GM23338 (cell line): ENCODE data around the gene ALPI. TPM values are rescaled to one million over a fixed set of nuclear protein-coding genes. Genes with fewer than 3 reads are reported as not detected.

Experiments
- ATAC-seq: fragments of 200-7000 bp; cut with Tn5 transposase; 3 replicates; pipeline ENCODE4 v1.9.1; 2020
- DNase-seq: peaks from one replicate; pipeline ENCODE4 v3.0.0-alpha.2; 2015; ENCODE audit warnings: low spot score
- H2AFZ ChIP-seq: fragments of 200-600 bp; sonication (generic); 2 replicates; pipeline ENCODE4 v1.8.0; 2016; ENCODE audit warnings: antibody characterized with exemption, mild to moderate bottlenecking, moderate library complexity
- H3F3A ChIP-seq: fragments of 200-600 bp; sonication (generic); replicated peaks from 2 replicates; pipeline ENCODE4 v1.8.0; 2017; ENCODE audit warnings: antibody characterized with exemption, mixed run types, low read depth
- H3K27ac ChIP-seq: fragments of 200-600 bp; sonication (generic); 2 replicates; pipeline ENCODE4 v1.6.1; 2016; ENCODE audit warnings: low read depth
- H3K27me3 ChIP-seq: fragments of 200-600 bp; sonication (generic); 2 replicates; pipeline ENCODE4 v1.8.0; 2016; ENCODE audit warnings: mild to moderate bottlenecking, mixed run types, moderate library complexity; ENCODE audit not compliant: insufficient read depth
- H3K36me3 ChIP-seq: fragments of 200-600 bp; sonication (generic); 2 replicates; pipeline ENCODE4 v1.8.0; 2016; ENCODE audit warnings: mild to moderate bottlenecking; ENCODE audit not compliant: insufficient read depth
- H3K4me1 ChIP-seq: fragments of 200-600 bp; sonication (generic); 2 replicates; pipeline ENCODE4 v1.8.0; 2016; ENCODE audit warnings: mild to moderate bottlenecking, moderate library complexity; ENCODE audit not compliant: insufficient read depth
- H3K4me2 ChIP-seq: fragments of 200-600 bp; sonication (generic); 2 replicates; pipeline ENCODE4 v1.7.1; 2017; ENCODE audit warnings: mixed run types
- H3K4me3 ChIP-seq: fragments of 200-600 bp; sonication (generic); 2 replicates; pipeline ENCODE4 v1.6.1; 2016; ENCODE audit warnings: mixed run types
- H3K79me2 ChIP-seq: fragments of 200-600 bp; sonication (generic); replicated peaks from 2 replicates; pipeline ENCODE4 v1.8.0; 2017; ENCODE audit warnings: mild to moderate bottlenecking; ENCODE audit not compliant: insufficient read depth
- H3K9me2 ChIP-seq: fragments of 200-600 bp; sonication (generic); 2 replicates; pipeline ENCODE4 v1.8.0; 2017; ENCODE audit not compliant: insufficient read depth
- H4K20me1 ChIP-seq: fragments of 200-600 bp; sonication (generic); replicated peaks from 2 replicates; pipeline ENCODE4 v1.8.0; 2017; ENCODE audit warnings: mild to moderate bottlenecking; ENCODE audit not compliant: insufficient read depth
- H3K27ac Mint-ChIP-seq: 2 replicates; pipeline ENCODE4 v1.8.0; 2020; ENCODE audit warnings: inconsistent platforms, mild to moderate bottlenecking, moderate library complexity, mixed read lengths
- H3K27me3 Mint-ChIP-seq: 3 replicates; pipeline ENCODE4 v1.8.0; 2022; ENCODE audit warnings: low read depth, mild to moderate bottlenecking, moderate library complexity, mixed read lengths, inconsistent platforms; ENCODE audit not compliant: insufficient read depth, poor library complexity
- H3K36me3 Mint-ChIP-seq: 3 replicates; pipeline ENCODE4 v1.8.0; 2021; ENCODE audit warnings: low read depth, mild to moderate bottlenecking, inconsistent platforms, moderate library complexity, mixed read lengths
- H3K4me1 Mint-ChIP-seq: 3 replicates; pipeline ENCODE4 v1.8.0; 2020; ENCODE audit warnings: mild to moderate bottlenecking, inconsistent platforms, mixed read lengths
- H3K4me3 Mint-ChIP-seq: 3 replicates; pipeline ENCODE4 v1.8.0; 2021; ENCODE audit warnings: moderate library complexity, mild to moderate bottlenecking, inconsistent platforms, mixed read lengths
- H3K9me3 Mint-ChIP-seq: 3 replicates; pipeline ENCODE4 v1.8.0; 2020; ENCODE audit warnings: moderate library complexity, mild to moderate bottlenecking, inconsistent platforms, mixed read lengths
- CTCF ChIP-seq, 2 experiments: fragments of 200-600 bp in 1 of 2; sonication (generic) in 1 of 2; conservative IDR thresholded peaks; 2 replicates each; pipeline versions ENCODE4 v1.5.1 to v1.6.1; 2016 to 2017; ENCODE audit warnings: antibody characterized with exemption in 2 of 2, low read depth in 2 of 2, mild to moderate bottlenecking in 2 of 2, moderate library complexity in 1 of 2
- ETS1 ChIP-seq: IDR thresholded peaks from 2 replicates; pipeline ENCODE4 v1.6.1; 2016; ENCODE audit warnings: antibody characterized with exemption
- POLR2AphosphoS5 ChIP-seq: IDR thresholded peaks from 2 replicates; pipeline ENCODE4 v1.6.1; 2016; ENCODE audit warnings: antibody characterized with exemption, low read depth
- ZNF331 ChIP-seq: fragments of 250-450 bp; sonication (Bioruptor Pico); IDR thresholded peaks from 2 replicates; pipeline ENCODE4 v1.5.0; 2020; ENCODE audit warnings: low read depth, mild to moderate bottlenecking, moderate library complexity
- ZNF462 ChIP-seq: fragments of 250-450 bp; sonication (Bioruptor Pico); IDR thresholded peaks from 2 replicates; pipeline ENCODE4 v1.5.0; 2020; ENCODE audit warnings: mild to moderate bottlenecking, moderate library complexity
- polyA plus RNA-seq: library from polyadenylated mRNA; unstranded; fragments of >200 nt; fragmentation: Nextera tagmentation; extraction: Ambion mirVana; gene quantifications from 2 replicates; pipeline ENCODE4 v1.2.1, GENCODE V29; 2016
- total RNA-seq: library from RNA; depleted of rRNA; stranded (reverse); fragments of >200 nt; shearing (Covaris generic); gene quantifications from 2 replicates; pipeline ENCODE4 v1.2.3, GENCODE V29; 2014

The ALPI gene
- total and polyA plus RNA-seq, 2 experiments from 2014 or later, result not detected

GRCh38 chr2:232479341-232480200 is 23.6 kb downstream of the ALPI start:
- H3K36me3 ChIP-seq, result no peaks in the 10 kb centered on the region
- no peak overlapping the region for H2AFZ ChIP-seq
- no peak overlapping the region for H3K4me3 Mint-ChIP-seq
- peaks cover 5% of the 10 kb centered on the region; the same call in 2 of the 3 replicates for H3K4me1 Mint-ChIP-seq
- no peak overlapping the region for H3K27ac ChIP-seq
- no peaks in the 10 kb centered on the region for H3K79me2 ChIP-seq
- no peak overlapping the region for H3K27ac Mint-ChIP-seq
- no peaks in the 10 kb centered on the region for H3K4me1 ChIP-seq
- no peaks in the 10 kb centered on the region for H3K9me2 ChIP-seq
- no peaks in the 10 kb centered on the region for H4K20me1 ChIP-seq
- DNase-seq (no peak), ATAC-seq (peak; percentile 42)
- H3K27me3 ChIP-seq, result peaks cover 14% of the 10 kb centered on the region
- no peak for TF ChIP-seq ZNF331 (CRISPR knock-in tag)
- TF ChIP-seq POLR2AphosphoS5, result no peak
- peak in 1 of 2 experiments; percentile 45; a peak in 2 of 4 replicates for TF ChIP-seq CTCF (conservative IDR thresholded peaks at IDR 0.05; ENCODE audit: low read depth in 2 of 2)
- H3K4me3 ChIP-seq, result no peak overlapping the region
- H3K9me3 Mint-ChIP-seq, result no peaks in the 10 kb centered on the region
- no peaks in the 10 kb centered on the region for H3F3A ChIP-seq
- H3K4me2 ChIP-seq, result no peak overlapping the region
- peaks cover 27% of the 10 kb centered on the region for H3K27me3 Mint-ChIP-seq
- no peaks in the 10 kb centered on the region for H3K36me3 Mint-ChIP-seq

GRCh38 chr2:232480201-232481190 is 24.5 kb downstream of the ALPI start:
- ATAC-seq, result no peak
- peaks cover 36% of the 10 kb centered on the region for H3K27me3 Mint-ChIP-seq
- TF ChIP-seq ZNF462 (CRISPR knock-in tag), result no peak
- no peak for TF ChIP-seq ETS1
- no peak for TF ChIP-seq CTCF (conservative IDR thresholded peaks at IDR 0.05; ENCODE audit: low read depth in 2 of 2)

More at GRCh38 chr2:232480201-232481190, 24.5 kb downstream of the ALPI start:
- Mint-ChIP-seq H3K27ac (no peak overlapping the region), H3K36me3 (no peaks in the 10 kb centered on the region), H3K4me3 (no peak overlapping the region), H3K9me3 (no peaks in the 10 kb centered on the region), H3K4me1 (peaks cover 8% of the 10 kb centered on the region)
- H3K27me3 ChIP-seq, result peaks cover 23% of the 10 kb centered on the region
- H3K27ac ChIP-seq, result no peak overlapping the region
- H3K4me2 ChIP-seq, result no peak overlapping the region
- H2AFZ ChIP-seq, result no peak overlapping the region
- H3K36me3 ChIP-seq, result no peaks in the 10 kb centered on the region
- DNase-seq, result no peak
- no peaks in the 10 kb centered on the region for H3K79me2 ChIP-seq
- no peak overlapping the region for H3K4me3 ChIP-seq
- H4K20me1 ChIP-seq, result no peaks in the 10 kb centered on the region
- no peaks in the 10 kb centered on the region for H3K9me2 ChIP-seq
- no peaks in the 10 kb centered on the region for H3K4me1 ChIP-seq
- no peaks in the 10 kb centered on the region for H3F3A ChIP-seq
